SK-N-MC (cell line): ENCODE data around the gene LMTK2.

Experiments used
- DNase-seq: peaks from one replicate; pipeline ENCODE4 v3.0.0-alpha.2; 2011; ENCODE audit warnings: low read depth, low spot score
- H3K27ac ChIP-seq: fragments of 200-600 bp; sonication (generic); 2 replicates; pipeline ENCODE4 v1.5.1; 2016; ENCODE audit warnings: mixed run types
- H3K36me3 ChIP-seq: fragments of 200-600 bp; sonication (generic); 2 replicates; pipeline ENCODE4 v1.6.1; 2017; ENCODE audit warnings: antibody characterized with exemption, low read length, mixed read lengths; ENCODE audit not compliant: insufficient read depth
- H3K4me3 ChIP-seq: fragments of 200-600 bp; sonication (generic); 2 replicates; pipeline ENCODE4 v1.5.1; 2016
- H3K9ac ChIP-seq: fragments of 200-600 bp; sonication (generic); 2 replicates; pipeline ENCODE4 v1.8.0; 2017; ENCODE audit warnings: mixed run types, mixed read lengths; ENCODE audit not compliant: insufficient read length
- H3K9me3 ChIP-seq: fragments of 200-600 bp; sonication (generic); 2 replicates; pipeline ENCODE4 v1.6.1; 2017; ENCODE audit warnings: low read depth, mild to moderate bottlenecking, antibody characterized with exemption, low read length, moderate library complexity, mixed read lengths
- EZH2 ChIP-seq: fragments of 200-600 bp; sonication (generic); IDR thresholded peaks from one replicate; pipeline ENCODE4 v1.6.1; 2017; ENCODE audit warnings: antibody characterized with exemption
- FOXP2 ChIP-seq: optimal IDR thresholded peaks from 2 replicates; pipeline ENCODE3; 2011; ENCODE audit warnings: mild to moderate bottlenecking, moderate library complexity; ENCODE audit not compliant: insufficient read depth; ENCODE audit errors: extremely low read length, control extremely low read depth
- POLR2AphosphoS5 ChIP-seq: IDR thresholded peaks from 2 replicates; pipeline ENCODE4 v1.6.1; 2012; ENCODE audit warnings: mild to moderate bottlenecking, low read depth, low read length, borderline replicate concordance

LMTK2 gene

GRCh38 chr7:98128346-98128745, 21.7 kb downstream of the LMTK2 start:
- Histone ChIP-seq H3K27ac (no peak overlapping the region), H3K9ac (no peak overlapping the region), H3K4me3 (no peak overlapping the region), H3K36me3 (no peaks in the 10 kb centered on the region), H3K9me3 (no peaks in the 10 kb centered on the region)
- DNase-seq = no peak
- TF ChIP-seq FOXP2 (no peak), POLR2AphosphoS5 (no peak), EZH2 (no peak)

GRCh38 chr7:98130959-98131358, 24.3 kb downstream of the LMTK2 start:
- no peak overlapping the region for H3K9ac ChIP-seq
- no peaks in the 10 kb centered on the region for H3K9me3 ChIP-seq
- TF ChIP-seq FOXP2 = no peak
- TF ChIP-seq POLR2AphosphoS5 = no peak
- TF ChIP-seq EZH2 = no peak
- no peak for DNase-seq
- H3K36me3 ChIP-seq = no peaks in the 10 kb centered on the region
- H3K27ac ChIP-seq = no peak overlapping the region
- H3K4me3 ChIP-seq = no peak overlapping the region

- no peaks in the 10 kb centered on the region for H3K9me3 ChIP-seq
- no peak for DNase-seq
- H3K9ac ChIP-seq = no peak overlapping the region
- no peaks in the 10 kb centered on the region; the same call in 1 of the 2 replicates for H3K36me3 ChIP-seq
- no peak overlapping the region for H3K27ac ChIP-seq
- H3K4me3 ChIP-seq = no peak overlapping the region
- no peak for TF ChIP-seq POLR2AphosphoS5
- no peak for TF ChIP-seq EZH2
- TF ChIP-seq FOXP2 = no peak
These were observed 26.5 kb downstream of the LMTK2 start for GRCh38 chr7:98133181-98133580.

GRCh38 chr7:98133621-98134303, 27.1 kb downstream of the LMTK2 start:
- DNase-seq = no peak
- Histone ChIP-seq H3K36me3 (peaks cover 4% of the 10 kb centered on the region), H3K4me3 (no peak overlapping the region), H3K9ac (no peak overlapping the region), H3K9me3 (no peaks in the 10 kb centered on the region), H3K27ac (no peak overlapping the region)
- TF ChIP-seq EZH2 (no peak), FOXP2 (no peak), POLR2AphosphoS5 (no peak)

GRCh38 chr7:98134420-98135228, 28.0 kb downstream of the LMTK2 start:
- H3K9ac ChIP-seq = no peak overlapping the region
- peaks cover 12% of the 10 kb centered on the region for H3K36me3 ChIP-seq
- TF ChIP-seq FOXP2 (no peak), POLR2AphosphoS5 (no peak), EZH2 (no peak)
- no peak overlapping the region for H3K27ac ChIP-seq
- H3K9me3 ChIP-seq = no peaks in the 10 kb centered on the region
- H3K4me3 ChIP-seq = no peak overlapping the region
- DNase-seq = no peak

- Histone ChIP-seq H3K9ac (no peak overlapping the region), H3K9me3 (no peaks in the 10 kb centered on the region), H3K27ac (no peak overlapping the region), H3K4me3 (no peak overlapping the region), H3K36me3 (peaks cover 13% of the 10 kb centered on the region)
- TF ChIP-seq EZH2 (no peak), POLR2AphosphoS5 (no peak), FOXP2 (no peak)
- no peak for DNase-seq
These were observed 29.3 kb downstream of the LMTK2 start for GRCh38 chr7:98135984-98136383.

- H3K36me3 ChIP-seq = peaks cover 13% of the 10 kb centered on the region
- no peaks in the 10 kb centered on the region for H3K9me3 ChIP-seq
- no peak overlapping the region for H3K4me3 ChIP-seq
- no peak overlapping the region for H3K9ac ChIP-seq
- no peak for DNase-seq
- no peak overlapping the region for H3K27ac ChIP-seq
- TF ChIP-seq EZH2 (no peak), FOXP2 (no peak), POLR2AphosphoS5 (no peak)
These were observed 29.8 kb downstream of the LMTK2 start for GRCh38 chr7:98136423-98136822.

GRCh38 chr7:98137134-98137825, 30.6 kb downstream of the LMTK2 start:
- no peak for DNase-seq
- Histone ChIP-seq H3K9me3 (no peaks in the 10 kb centered on the region), H3K36me3 (peaks cover 13% of the 10 kb centered on the region), H3K9ac (no peak overlapping the region), H3K27ac (no peak overlapping the region), H3K4me3 (no peak overlapping the region)
- TF ChIP-seq EZH2 (no peak), POLR2AphosphoS5 (no peak), FOXP2 (no peak)
